Endothelial cell of umbilical vein (primary cell): ENCODE measurements around the gene TOMM5. TPM values are rescaled to one million over a fixed set of nuclear protein-coding genes. Genes with fewer than 3 reads are reported as not detected.

Source experiments
- BruUV-seq: library from RNA; stranded (reverse); fragments of 400-500 nt; replicated peaks from 2 replicates; lab custom pipeline; 2021; lab: Mats Ljungman, UMichigan
- CTCF ChIA-PET: fragments of 300-600, 350-600 bp; sonication (Branson Sonifier 250); formaldehyde crosslinking; loops from one replicate; lab custom pipeline; 2021; ENCODE audit warnings: antibody characterized with exemption, inconsistent platforms; lab: Charles Lee
- POLR2A ChIA-PET: fragments of 300-600, 350-600 bp; sonication (Branson Sonifier 250); formaldehyde crosslinking; loops from one replicate; lab custom pipeline; 2021; ENCODE audit warnings: antibody characterized with exemption, inconsistent platforms; lab: Charles Lee
- DNase-seq: peaks from one replicate; pipeline ENCODE4 v3.0.0-alpha.2; 2011; ENCODE audit warnings: low read depth, low spot score
- FAIRE-seq: peaks from 2 replicates; lab custom pipeline; 2011; peaks lifted over from hg19 to GRCh38; lab: Jason Lieb, UNC
- H2AFZ ChIP-seq: 2 replicates; pipeline ENCODE4 v1.6.0; 2012; ENCODE audit warnings: low read depth, low read length, control low read depth, inconsistent platforms
- H3K27ac ChIP-seq: 2 replicates; pipeline ENCODE4 v1.5.1; 2011; ENCODE audit warnings: low read depth, mild to moderate bottlenecking, control low read depth, low read length, moderate library complexity; ENCODE audit not compliant: insufficient read depth
- H3K27me3 ChIP-seq, 2 experiments: 2 replicates each; pipeline versions ENCODE4 v1.6.0 to v1.6.1; 2011; ENCODE audit warnings: low read length in 2 of 2, mixed read lengths in 1 of 2; ENCODE audit not compliant: control insufficient read depth in 2 of 2, insufficient read depth in 2 of 2
- H3K36me3 ChIP-seq, 2 experiments: 2 replicates in 1 of 2; 3 replicates in 1 of 2; pipeline ENCODE4 v1.5.1; 2011; ENCODE audit warnings: low read length in 2 of 2, mild to moderate bottlenecking in 1 of 2, moderate library complexity in 1 of 2; ENCODE audit not compliant: control insufficient read depth in 2 of 2, insufficient read depth in 2 of 2; ENCODE audit errors: extremely low read depth in 1 of 2
- H3K4me1 ChIP-seq: 3 replicates; pipeline ENCODE4 v1.5.1; 2011; ENCODE audit warnings: mild to moderate bottlenecking, low read length; ENCODE audit not compliant: control insufficient read depth, insufficient read depth; ENCODE audit errors: extremely low read depth
- H3K4me2 ChIP-seq: 2 replicates; pipeline ENCODE4 v1.6.1; 2011; ENCODE audit warnings: low read length, control low read depth, mixed read lengths; ENCODE audit not compliant: insufficient read depth
- H3K4me3 ChIP-seq, 3 experiments: fragments of 200-600 bp in 1 of 3; sonication (generic), shearing (Covaris generic) in 1 of 3; replicated peaks in 1 of 3; 2 replicates each; pipeline ENCODE4 v1.5.1; 2011 to 2016; ENCODE audit warnings: control low read depth in 3 of 3, low read length in 3 of 3, mild to moderate bottlenecking in 2 of 3, inconsistent platforms in 1 of 3, low read depth in 1 of 3, moderate library complexity in 1 of 3; ENCODE audit not compliant: insufficient read depth in 1 of 3
- H3K79me2 ChIP-seq: 2 replicates; pipeline ENCODE4 v1.6.0; 2012; ENCODE audit warnings: low read length, inconsistent platforms; ENCODE audit not compliant: control insufficient read depth, insufficient read depth
- H3K9ac ChIP-seq: replicated peaks from 2 replicates; pipeline ENCODE3; 2011; ENCODE audit warnings: low read length, control low read depth; ENCODE audit not compliant: insufficient read depth; ENCODE audit errors: extremely low read depth
- H3K9me1 ChIP-seq: replicated peaks from 3 replicates; pipeline ENCODE4 v1.6.0; 2011; ENCODE audit warnings: mild to moderate bottlenecking, low read length; ENCODE audit not compliant: control insufficient read depth, insufficient read depth; ENCODE audit errors: extremely low read depth
- H3K9me3 ChIP-seq: replicated peaks from 2 replicates; pipeline ENCODE4 v1.5.1; 2012; ENCODE audit warnings: low read length, inconsistent platforms; ENCODE audit not compliant: control insufficient read depth, insufficient read depth
- H4K20me1 ChIP-seq: replicated peaks from 2 replicates; pipeline ENCODE3; 2011; ENCODE audit warnings: mild to moderate bottlenecking, low read length; ENCODE audit not compliant: control insufficient read depth, insufficient read depth; ENCODE audit errors: extremely low read depth
- CTCF ChIP-seq, 2 donors: IDR thresholded peaks; 1 replicate in 1 of 2; 2 replicates in 1 of 2; pipeline ENCODE4 v1.5.1; 2011; ENCODE audit warnings: low read length in 2 of 2, mild to moderate bottlenecking in 2 of 2, moderate library complexity in 2 of 2, control low read depth in 1 of 2, inconsistent platforms in 1 of 2, low read depth in 1 of 2; ENCODE audit not compliant: insufficient read depth in 1 of 2; ENCODE audit errors: extremely low read depth in 1 of 2
- EZH2 ChIP-seq: IDR thresholded peaks from 2 replicates; pipeline ENCODE4 v1.6.1; 2012; ENCODE audit warnings: borderline replicate concordance, low read depth, mild to moderate bottlenecking, moderate library complexity, low read length, inconsistent platforms; ENCODE audit not compliant: severe bottlenecking
- FOS ChIP-seq: IDR thresholded peaks from 2 replicates; pipeline ENCODE4 v1.6.1; 2011; ENCODE audit warnings: mild to moderate bottlenecking, low read length, moderate library complexity, borderline replicate concordance; ENCODE audit not compliant: insufficient read depth
- GATA2 ChIP-seq: IDR thresholded peaks from 2 replicates; pipeline ENCODE4 v1.7.0; 2011; ENCODE audit warnings: low read depth, mild to moderate bottlenecking, moderate library complexity, mixed read lengths, low read length; ENCODE audit not compliant: insufficient read length, insufficient read depth
- JUN ChIP-seq: IDR thresholded peaks from 2 replicates; pipeline ENCODE4 v1.6.1; 2011; ENCODE audit warnings: borderline replicate concordance, low read depth; ENCODE audit not compliant: insufficient read length, insufficient read depth
- MYC ChIP-seq: IDR thresholded peaks from one replicate; pipeline ENCODE4 v1.6.1; 2011; ENCODE audit warnings: mild to moderate bottlenecking, low read depth, low read length
- POLR2A ChIP-seq: IDR thresholded peaks from 2 replicates; pipeline ENCODE4 v1.6.1; 2012; ENCODE audit warnings: low read depth, mild to moderate bottlenecking, control low read depth, low read length
- POLR2AphosphoS5 ChIP-seq: IDR thresholded peaks from 2 replicates; pipeline ENCODE4 v1.6.1; 2012; ENCODE audit warnings: low read depth, mild to moderate bottlenecking, control low read depth, low read length, moderate library complexity; ENCODE audit not compliant: insufficient read depth
- dilution Hi-C: fragments of 300-500 bp; cut with MboI; formaldehyde crosslinking; loops from one replicate; pipeline ENCODE4 v1.15.0; 2019; ENCODE audit warnings: low sequenced_read_pairs; ENCODE audit not compliant: extremely low pct_ligation_motif_present
- intact Hi-C: fragments of 100-400 bp; cut with micrococcal nuclease; formaldehyde crosslinking; loops from one replicate; pipeline ENCODE4 v1.10.0; 2022
- polyA plus RNA-seq, 4 experiments: library from polyadenylated mRNA; depleted of rRNA in 3 of 4; stranded (reverse) in 3 of 4; unstranded in 1 of 4; fragments of >200 nt; gene quantifications; 2 replicates each; pipeline versions ENCODE4 v1.2.1 to v1.2.3, GENCODE V29; 2011 to 2012; ENCODE audit warnings: missing spikeins in 1 of 4
- total RNA-seq: library from RNA; stranded (reverse); gene quantifications from 2 replicates; pipeline ENCODE4 v1.2.3, GENCODE V29; 2021
- TF ChIP-seq, protein P1 (sequence below): IDR thresholded peaks from 2 replicates; pipeline ENCODE4 v1.6.1; 2011; ENCODE audit not compliant: insufficient read depth, insufficient read length

Gene TOMM5
- total and polyA plus RNA-seq, 2 donors (not counting 3 experiments of a cell fraction or from before 2014, with no cell fraction given) = 122 to 147 TPM

GRCh38 chr9:37562826-37563225, 29.6 kb downstream of the TOMM5 start:
- dilution Hi-C loops = no loop called here
- no peak for TF ChIP-seq FOS
- TF ChIP-seq JUN = no peak
- TF ChIP-seq MYC = no peak
- no peak for TF ChIP-seq GATA2
- TF ChIP-seq POLR2AphosphoS5 = no peak
- TF ChIP-seq EZH2 = no peak
- TF ChIP-seq, protein P1, sequence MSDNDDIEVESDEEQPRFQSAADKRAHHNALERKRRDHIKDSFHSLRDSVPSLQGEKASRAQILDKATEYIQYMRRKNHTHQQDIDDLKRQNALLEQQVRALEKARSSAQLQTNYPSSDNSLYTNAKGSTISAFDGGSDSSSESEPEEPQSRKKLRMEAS = no peak
- TF ChIP-seq CTCF (IDR thresholded peaks at IDR 0.05; ENCODE audit: extremely low read depth in 1 of 2, insufficient read depth in 1 of 2, low read depth in 1 of 2, low read length in 2 of 2) = no peak
- no peak for TF ChIP-seq POLR2A
- intact Hi-C loops = no loop called here
- no peaks in the 10 kb centered on the region for H4K20me1 ChIP-seq
- no peak overlapping the region for H2AFZ ChIP-seq
- DNase-seq (no peak), FAIRE-seq (no peak)
- no peaks in the 10 kb centered on the region for H3K36me3 ChIP-seq
- no peak overlapping the region for H3K4me3 ChIP-seq
- H3K27me3 ChIP-seq = no peaks in the 10 kb centered on the region
- no peaks in the 10 kb centered on the region for H3K9me1 ChIP-seq
- POLR2A ChIA-PET = no interaction called here
- no peaks in the 10 kb centered on the region for H3K9me3 ChIP-seq
- H3K4me1 ChIP-seq = no peaks in the 10 kb centered on the region
- H3K27ac ChIP-seq = no peak overlapping the region
- CTCF ChIA-PET = no interaction called here
- H3K79me2 ChIP-seq = no peaks in the 10 kb centered on the region
- BruUV-seq = no TSS peak
- H3K9ac ChIP-seq = no peak overlapping the region
- no peak overlapping the region for H3K4me2 ChIP-seq
